H9 (cell line): ENCODE measurements around the gene NAA20. TPM values are rescaled to one million over a fixed set of nuclear protein-coding genes. Genes with fewer than 3 reads are reported as not detected.
A peak's percentile ranks its signal among the peaks of the same experiment; 100 is the strongest.

Experiments
- DNase-seq: peaks from one replicate; pipeline ENCODE4 v3.0.0-alpha.2; 2017
- H2AFZ ChIP-seq: one replicate; pipeline ENCODE4 v1.6.1; 2013; ENCODE audit warnings: mild to moderate bottlenecking, low read length, control low read depth, moderate library complexity
- H2AK5ac ChIP-seq: 2 replicates; pipeline ENCODE4 v1.6.1; 2013; ENCODE audit warnings: low read length, control low read depth, mixed read lengths; ENCODE audit not compliant: insufficient read length
- H2BK120ac ChIP-seq: one replicate; pipeline ENCODE4 v1.6.1; 2013; ENCODE audit warnings: low read depth, mild to moderate bottlenecking, low read length, control low read depth, inconsistent platforms; ENCODE audit not compliant: poor library complexity, severe bottlenecking
- H2BK12ac ChIP-seq: 2 replicates; pipeline ENCODE4 v1.6.1; 2013; ENCODE audit warnings: low read length, control low read depth, mixed read lengths, low read depth; ENCODE audit not compliant: insufficient read length
- H2BK15ac ChIP-seq: 2 replicates; pipeline ENCODE4 v1.6.1; 2013; ENCODE audit warnings: low read depth, low read length, control low read depth
- H2BK20ac ChIP-seq: one replicate; pipeline ENCODE4 v1.6.1; 2013; ENCODE audit warnings: low read depth, mild to moderate bottlenecking, low read length, control low read depth, inconsistent platforms; ENCODE audit not compliant: poor library complexity, severe bottlenecking
- H2BK5ac ChIP-seq: 2 replicates; pipeline ENCODE4 v1.6.1; 2013; ENCODE audit warnings: low read length, control low read depth, mixed read lengths; ENCODE audit not compliant: insufficient read length
- H3K14ac ChIP-seq: 2 replicates; pipeline ENCODE4 v1.6.1; 2013; ENCODE audit warnings: low read length, control low read depth; ENCODE audit not compliant: insufficient read depth
- H3K18ac ChIP-seq: 2 replicates; pipeline ENCODE4 v1.6.1; 2013; ENCODE audit warnings: low read depth, mild to moderate bottlenecking, mixed read lengths, low read length, control low read depth; ENCODE audit not compliant: insufficient read length
- H3K23ac ChIP-seq: 2 replicates; pipeline ENCODE4 v1.6.1; 2013; ENCODE audit warnings: low read length, control low read depth, mixed read lengths, low read depth; ENCODE audit not compliant: insufficient read length
- H3K23me2 ChIP-seq: 2 replicates; pipeline ENCODE4 v1.6.1; 2013; ENCODE audit warnings: low read depth, mild to moderate bottlenecking, mixed read lengths, low read length, control low read depth; ENCODE audit not compliant: insufficient read length, poor library complexity, severe bottlenecking
- H3K27ac ChIP-seq: 2 replicates; pipeline ENCODE4 v1.5.1; 2013; ENCODE audit warnings: low read length, control low read depth, mixed read lengths, low read depth; ENCODE audit not compliant: insufficient read length
- H3K27me3 ChIP-seq: 2 replicates; pipeline ENCODE4 v1.6.1; 2013; ENCODE audit warnings: low read length, control low read depth, inconsistent platforms; ENCODE audit not compliant: insufficient read depth
- H3K4ac ChIP-seq: 2 replicates; pipeline ENCODE4 v1.6.1; 2013; ENCODE audit warnings: low read depth, mild to moderate bottlenecking, control low read depth, inconsistent platforms, low read length, moderate library complexity
- H3K4me1 ChIP-seq: 2 replicates; pipeline ENCODE4 v1.6.1; 2013; ENCODE audit warnings: low read length, control low read depth, inconsistent platforms; ENCODE audit not compliant: insufficient read depth
- H3K4me2 ChIP-seq: 2 replicates; pipeline ENCODE4 v1.6.1; 2013; ENCODE audit warnings: low read length, control low read depth, mixed read lengths; ENCODE audit not compliant: insufficient read length, insufficient read depth
- H3K56ac ChIP-seq: 2 replicates; pipeline ENCODE4 v1.6.1; 2013; ENCODE audit warnings: low read depth, mild to moderate bottlenecking, mixed read lengths, low read length, control low read depth; ENCODE audit not compliant: insufficient read length
- H3K79me1 ChIP-seq: 2 replicates; pipeline ENCODE4 v1.6.1; 2013; ENCODE audit warnings: low read depth, mild to moderate bottlenecking, moderate library complexity, low read length, control low read depth, inconsistent platforms; ENCODE audit not compliant: insufficient read depth, poor library complexity, severe bottlenecking
- H3K79me2 ChIP-seq: 2 replicates; pipeline ENCODE4 v1.6.1; 2013; ENCODE audit warnings: low read length, control low read depth, inconsistent platforms; ENCODE audit not compliant: insufficient read depth
- H3K9ac ChIP-seq: 2 replicates; pipeline ENCODE4 v1.6.1; 2013; ENCODE audit warnings: low read length, control low read depth, mixed read lengths; ENCODE audit not compliant: insufficient read length; ENCODE audit errors: extremely low read depth
- H3K9me3 ChIP-seq: one replicate; pipeline ENCODE4 v1.6.1; 2013; ENCODE audit warnings: low read depth, low read length, inconsistent platforms; ENCODE audit not compliant: control insufficient read depth
- H3T11ph ChIP-seq: one replicate; pipeline ENCODE4 v1.6.1; 2013; ENCODE audit warnings: mild to moderate bottlenecking, low read length, control low read depth, inconsistent platforms
- H4K20me1 ChIP-seq: one replicate; pipeline ENCODE4 v1.6.1; 2013; ENCODE audit not compliant: control insufficient read depth, insufficient read length, insufficient read depth
- H4K5ac ChIP-seq: 2 replicates; pipeline ENCODE4 v1.6.1; 2013; ENCODE audit warnings: low read depth, mild to moderate bottlenecking, mixed read lengths, low read length, control low read depth; ENCODE audit not compliant: insufficient read length
- H4K8ac ChIP-seq: replicated peaks from 2 replicates; pipeline ENCODE4 v1.6.1; 2013; ENCODE audit warnings: low read length, control low read depth, mixed read lengths, low read depth; ENCODE audit not compliant: insufficient read length
- H4K91ac ChIP-seq: 2 replicates; pipeline ENCODE4 v1.6.1; 2013; ENCODE audit warnings: low read depth, mild to moderate bottlenecking, moderate library complexity, mixed read lengths, low read length, control low read depth; ENCODE audit not compliant: insufficient read length
- H3K27ac Mint-ChIP-seq, 3 experiments: 2 replicates in 2 of 3; 3 replicates in 1 of 3; pipeline ENCODE4 v1.8.0; 2020 to 2021; ENCODE audit warnings: mixed read lengths in 3 of 3, mild to moderate bottlenecking in 1 of 3, moderate library complexity in 1 of 3
- H3K27me3 Mint-ChIP-seq: 2 replicates; pipeline ENCODE4 v1.8.0; 2021; ENCODE audit warnings: low read depth, mild to moderate bottlenecking, moderate library complexity, mixed read lengths
- H3K36me3 Mint-ChIP-seq, 3 experiments: 2 replicates in 2 of 3; 3 replicates in 1 of 3; pipeline ENCODE4 v1.8.0; 2020 to 2021; ENCODE audit warnings: low read depth in 3 of 3, mixed read lengths in 3 of 3; ENCODE audit not compliant: insufficient read depth in 1 of 3
- H3K4me1 Mint-ChIP-seq, 2 experiments: 2 replicates each; pipeline ENCODE4 v1.8.0; 2020; ENCODE audit warnings: mixed read lengths in 2 of 2
- H3K4me3 Mint-ChIP-seq, 2 experiments: 2 replicates in 1 of 2; 3 replicates in 1 of 2; pipeline ENCODE4 v1.8.0; 2020 to 2021; ENCODE audit warnings: mild to moderate bottlenecking in 2 of 2, mixed read lengths in 2 of 2, moderate library complexity in 1 of 2
- H3K9me3 Mint-ChIP-seq, 2 experiments: 2 replicates in 1 of 2; 3 replicates in 1 of 2; pipeline ENCODE4 v1.8.0; 2020; ENCODE audit warnings: mild to moderate bottlenecking in 2 of 2, mixed read lengths in 2 of 2, moderate library complexity in 1 of 2
- CTCF ChIP-seq: fragments of 200-600 bp; sonication (generic); conservative IDR thresholded peaks from 3 replicates; pipeline ENCODE4 v1.8.0; 2021; ENCODE audit warnings: antibody characterized with exemption, mild to moderate bottlenecking
- WGBS: extraction: QIAGEN DNeasy Blood & Tissue Kit; methylation state at CpG from one replicate; pipeline ENCODE4 v1.1.7; 2013; ENCODE audit warnings: missing lambda C conversion rate, low lambda C conversion rate, mixed read lengths; ENCODE audit not compliant: insufficient read length; ENCODE audit errors: extremely low coverage; 5-methylcytosine and 5-hydroxymethylcytosine counted together
- total RNA-seq: library from RNA; stranded (reverse); gene quantifications from 2 replicates; pipeline ENCODE4 v1.2.1, GENCODE V29; 2021

NAA20 gene
- total RNA-seq, 1 experiment from 2014 or later: 48.1 TPM

- Histone ChIP-seq H3T11ph (no peak overlapping the region), H3K4me2 (no peak overlapping the region), H4K20me1 (no peaks in the 10 kb centered on the region), H2AFZ (no peak overlapping the region), H2BK15ac (no peak overlapping the region), H3K4ac (no peak overlapping the region), H4K8ac (no peak overlapping the region), H3K4me1 (no peaks in the 10 kb centered on the region; the same call in 1 of the 2 replicates), H2AK5ac (no peak overlapping the region), H3K23ac (no peak overlapping the region), H3K27ac (no peak overlapping the region), H3K9ac (no peak overlapping the region), H2BK20ac (no peak overlapping the region), H3K79me1 (no peaks in the 10 kb centered on the region), H4K5ac (no peak overlapping the region), H2BK12ac (no peak overlapping the region), H3K9me3 (no peaks in the 10 kb centered on the region), H3K56ac (no peak overlapping the region), H3K18ac (no peak overlapping the region), H2BK5ac (no peak overlapping the region), H2BK120ac (no peak overlapping the region), H3K23me2 (no peaks in the 10 kb centered on the region), H4K91ac (no peak overlapping the region), H3K14ac (no peak overlapping the region), H3K27me3 (no peaks in the 10 kb centered on the region), H3K79me2 (no peaks in the 10 kb centered on the region)
- no peak for DNase-seq
- Mint-ChIP-seq H3K36me3 (peaks cover 25 to 92% (median 79%) of the 10 kb centered on the region in 3 experiments; a peak in 5 of 7 replicates), H3K27ac (peak overlapping the region in 2 of 3 experiments; percentile 51 to 64; a peak in 1 of 7 replicates), H3K4me3 (no peak overlapping the region), H3K9me3 (no peaks in the 10 kb centered on the region), H3K4me1 (peaks cover 5% of the 10 kb centered on the region in 2 experiments), H3K27me3 (no peaks in the 10 kb centered on the region)
- no peak for TF ChIP-seq CTCF
- WGBS: no CpG with 5 or more reads among the region's 6 CpGs
Observed at GRCh38 chr20:20038586-20038985, 21.4 kb downstream of the NAA20 start.
